IPS-NIHi7 (cell line): ENCODE data around the gene CDYL2.
"Not testable (repeated sequence)": the region's sequence is repeated elsewhere in the genome, so short reads cannot be mapped to it uniquely, and the experiment has no call there.

Experiments used
- DNase-seq: peaks from one replicate; pipeline ENCODE4 v3.0.0; 2012; ENCODE audit warnings: mixed read lengths; ENCODE audit errors: extremely low spot score

Gene CDYL2

DNA sequence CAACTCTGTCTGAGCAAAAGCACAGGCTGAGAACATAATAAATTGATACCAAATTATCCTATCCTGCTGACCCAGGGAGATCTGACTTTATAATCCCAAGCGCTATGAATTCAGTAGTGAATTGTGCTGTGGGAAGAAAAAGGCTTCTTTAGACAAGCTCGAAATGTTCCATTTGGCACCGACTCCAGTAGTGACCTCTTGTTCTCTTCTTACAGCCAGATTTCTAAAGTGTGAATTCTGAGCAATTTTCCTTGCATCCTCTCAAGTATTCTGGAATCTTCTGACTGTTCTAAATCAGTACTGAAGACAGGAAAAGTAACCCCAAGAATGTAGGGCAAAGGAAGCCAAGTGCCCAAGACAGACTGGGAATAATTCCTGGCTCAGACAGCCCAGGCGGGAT is 58.2 kb downstream of the CDYL2 start:
- no peak for DNase-seq

DNA sequence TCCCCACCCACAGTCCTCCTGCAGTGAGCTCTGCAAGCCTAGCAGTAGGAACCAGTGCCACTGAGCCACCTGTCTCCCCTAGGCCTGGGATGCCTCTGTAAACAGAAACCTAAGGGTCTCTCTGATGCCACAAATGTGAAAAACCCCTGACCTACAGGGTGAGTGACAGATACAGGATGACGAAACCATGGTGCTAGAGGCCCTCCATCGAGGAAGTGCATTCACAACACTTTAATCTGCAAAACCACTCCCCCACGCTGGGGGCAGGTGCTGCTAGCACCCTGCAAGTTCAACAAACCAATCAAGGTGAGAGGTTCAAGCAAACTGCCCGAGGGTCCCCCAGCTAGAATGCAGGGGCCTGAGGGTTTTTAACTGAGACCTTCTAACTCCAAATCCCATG is 59.5 kb downstream of the CDYL2 start:
- DNase-seq: no peak

- no peak for DNase-seq
These were observed 60.6 kb downstream of the CDYL2 start for GRCh38 chr16:80743772-80744171.

GRCh38 chr16:80743273-80743672 is 61.1 kb downstream of the CDYL2 start:
- DNase-seq: no peak

- DNase-seq: no peak
These were observed 62.1 kb downstream of the CDYL2 start for GRCh38 chr16:80742331-80742730.

- no peak for DNase-seq
These were observed 62.7 kb downstream of the CDYL2 start for GRCh38 chr16:80741724-80742123.

DNA sequence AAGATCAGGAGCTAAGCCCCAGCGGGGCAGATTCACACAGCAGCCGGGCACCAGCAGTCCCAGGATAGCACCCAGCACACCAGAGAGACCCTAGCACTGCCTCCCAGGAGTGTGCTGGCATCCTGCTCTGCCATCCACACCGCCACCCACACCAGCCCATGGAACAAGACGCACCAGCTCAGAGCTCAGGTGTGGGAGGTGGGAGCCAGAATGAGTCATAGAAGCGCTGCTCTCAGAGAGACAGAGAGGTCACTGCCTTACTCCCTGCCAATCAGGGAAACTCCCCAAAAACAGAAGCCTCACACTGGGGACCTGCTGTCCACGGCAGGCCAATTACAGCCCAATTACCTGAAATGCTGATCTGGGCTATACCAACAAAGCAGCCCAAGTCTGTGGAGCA is 64.9 kb downstream of the CDYL2 start:
- no peak for DNase-seq

DNA sequence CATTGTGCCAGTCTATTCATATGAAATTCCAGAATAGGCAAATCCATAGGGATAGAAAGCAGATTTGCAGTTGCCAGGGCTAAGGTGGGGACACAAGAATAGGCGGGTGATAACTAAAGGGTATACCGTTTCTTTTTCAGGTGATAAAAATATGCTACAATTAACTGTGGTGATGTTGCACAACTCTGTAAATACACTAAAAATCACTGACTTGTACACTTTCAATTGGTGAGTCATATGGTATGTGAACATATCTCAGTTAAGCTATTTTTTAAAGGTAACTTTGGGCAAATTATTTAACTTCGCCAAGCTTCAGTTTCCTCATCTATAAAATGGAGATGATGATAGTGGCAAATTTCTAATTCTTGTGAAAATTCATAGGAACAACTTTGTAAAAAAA is 65.9 kb downstream of the CDYL2 start:
- DNase-seq: no peak

DNA sequence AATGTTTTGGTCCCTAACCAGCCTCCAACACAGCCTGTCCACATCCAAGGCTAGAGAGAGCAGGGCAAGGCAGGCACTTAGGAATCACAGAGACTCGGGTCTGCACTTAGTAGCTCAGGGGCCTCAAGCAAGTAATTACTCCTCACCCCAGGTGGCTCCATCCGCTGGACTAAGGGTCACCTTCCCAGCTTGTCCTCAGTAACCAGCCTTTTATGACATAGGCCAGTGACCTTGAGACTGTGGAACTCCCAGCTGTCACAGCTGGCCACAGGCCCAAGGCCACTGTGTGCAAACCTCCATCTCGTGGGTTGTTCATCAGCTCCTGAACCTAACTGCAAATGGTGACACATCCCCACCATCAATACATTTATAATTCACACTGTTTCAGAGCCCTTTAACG is 68.6 kb downstream of the CDYL2 start:
- DNase-seq: no peak

DNA sequence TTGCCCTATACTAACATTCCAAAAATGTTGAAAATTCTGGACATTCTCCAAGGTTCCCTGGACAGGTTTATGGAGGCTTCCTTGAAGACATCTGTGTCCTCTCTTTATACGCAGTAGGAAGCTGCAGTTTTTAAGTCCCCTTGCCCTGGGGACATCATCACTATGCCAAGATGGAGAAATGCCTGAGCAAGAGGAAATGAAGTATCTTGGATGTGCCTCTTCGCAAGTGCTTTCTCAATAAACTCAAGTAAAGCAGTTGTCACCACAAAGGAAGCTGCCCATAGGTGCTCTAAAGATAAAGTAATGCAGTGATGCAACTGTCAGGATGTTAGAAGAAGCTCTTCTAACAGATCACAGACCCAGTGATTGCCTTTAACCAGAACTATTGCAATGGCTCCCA is 71.0 kb downstream of the CDYL2 start:
- DNase-seq: no peak

DNA sequence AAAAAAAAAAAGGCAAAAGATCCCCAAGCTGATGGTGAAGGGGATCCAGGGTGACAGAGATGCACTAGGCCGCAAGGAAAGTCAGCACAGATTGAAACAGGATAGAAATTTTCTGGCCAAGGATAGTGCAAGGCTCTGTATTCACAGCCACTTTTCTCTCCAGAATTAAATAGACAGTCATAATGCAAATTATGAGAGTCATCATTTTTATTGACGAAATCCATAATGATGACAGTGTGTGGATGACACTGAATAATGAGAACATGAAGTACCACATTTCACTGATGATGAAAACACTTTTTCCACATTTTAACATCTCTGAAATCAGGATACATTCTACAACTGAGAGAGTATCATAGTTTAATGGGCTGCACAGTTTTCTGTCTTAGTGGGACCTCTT is 72.5 kb downstream of the CDYL2 start:
- no peak for DNase-seq

DNA sequence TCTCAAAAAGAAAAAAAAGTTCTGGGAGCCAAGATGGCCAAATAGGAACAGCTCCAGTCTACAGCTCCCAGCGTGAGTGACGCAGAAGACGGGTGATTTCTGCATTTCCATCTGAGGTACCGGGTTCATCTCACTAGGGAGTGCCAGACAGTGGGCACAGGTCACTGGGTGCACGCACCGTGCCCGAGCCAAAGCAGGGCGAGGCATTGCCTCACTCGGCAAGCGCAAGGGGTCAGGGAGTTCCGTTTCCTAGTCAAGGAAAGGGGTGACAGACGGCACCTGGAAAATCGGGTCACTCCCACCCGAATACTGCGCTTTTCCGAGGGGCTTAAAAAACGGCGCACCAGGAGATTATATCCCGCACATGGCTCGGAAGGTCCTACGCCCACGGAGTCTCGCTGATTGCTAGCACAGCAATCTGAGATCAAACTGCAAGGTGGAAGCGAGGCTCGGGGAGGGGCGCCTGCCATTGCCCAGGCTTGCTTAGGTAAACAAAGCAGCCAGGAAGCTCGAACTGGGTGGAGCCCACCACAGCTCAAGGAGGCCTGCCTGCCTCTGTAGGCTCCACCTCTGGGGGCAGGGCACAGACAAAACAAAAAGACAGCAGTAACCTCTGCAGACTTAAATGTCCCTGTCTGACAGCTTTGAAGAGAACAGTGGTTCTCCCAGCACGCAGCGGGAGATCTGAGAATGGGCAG is 77.2 kb downstream of the CDYL2 start:
- DNase-seq: not testable (repeated sequence)

- DNase-seq: no peak
These were observed 78.7 kb downstream of the CDYL2 start for GRCh38 chr16:80725566-80726162.

DNA sequence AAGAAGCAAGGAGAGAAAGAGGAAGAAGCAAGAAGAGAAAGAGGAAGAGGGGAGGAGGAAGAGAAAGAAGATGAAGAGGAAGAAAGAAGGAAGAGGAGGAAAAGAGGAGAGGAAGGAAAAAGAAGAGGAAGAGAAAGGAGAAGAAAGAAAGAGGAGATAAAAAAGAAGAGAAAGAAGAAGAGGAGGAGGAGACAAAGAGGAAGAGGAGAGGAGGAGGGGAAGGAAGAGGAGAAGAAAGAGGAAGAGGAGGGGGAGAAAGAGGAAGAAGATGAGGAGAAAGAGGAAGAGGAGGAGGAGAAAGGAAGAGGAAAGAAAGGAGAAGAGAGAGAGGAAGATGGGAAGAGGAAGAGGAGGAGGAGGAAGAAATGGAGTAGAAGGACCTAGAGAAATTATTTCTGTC is 80.4 kb downstream of the CDYL2 start:
- DNase-seq: no peak

DNA sequence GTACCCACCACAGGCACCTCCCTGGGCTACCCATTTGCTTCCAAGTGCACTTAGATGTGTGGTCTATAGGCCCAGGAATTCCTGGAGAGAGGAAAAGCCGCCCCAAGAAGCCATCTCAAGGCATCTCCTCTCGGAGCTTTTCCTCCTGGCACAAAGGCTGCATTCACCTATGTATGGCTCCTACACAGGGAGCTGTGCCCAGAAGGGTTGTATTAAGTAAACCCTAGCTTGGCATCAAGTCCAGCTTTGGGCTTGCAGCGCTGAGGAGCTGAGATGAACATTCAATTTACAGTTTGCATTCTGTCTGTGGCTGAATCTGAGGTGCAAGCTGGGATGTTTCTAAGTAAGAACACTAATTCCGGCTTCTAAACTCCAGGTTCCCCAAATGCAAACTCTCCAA is 81.3 kb downstream of the CDYL2 start:
- DNase-seq: no peak

GRCh38 chr16:80720804-80721371 is 83.5 kb downstream of the CDYL2 start:
- no peak for DNase-seq

GRCh38 chr16:80719573-80719972 is 84.8 kb downstream of the CDYL2 start:
- no peak for DNase-seq

DNA sequence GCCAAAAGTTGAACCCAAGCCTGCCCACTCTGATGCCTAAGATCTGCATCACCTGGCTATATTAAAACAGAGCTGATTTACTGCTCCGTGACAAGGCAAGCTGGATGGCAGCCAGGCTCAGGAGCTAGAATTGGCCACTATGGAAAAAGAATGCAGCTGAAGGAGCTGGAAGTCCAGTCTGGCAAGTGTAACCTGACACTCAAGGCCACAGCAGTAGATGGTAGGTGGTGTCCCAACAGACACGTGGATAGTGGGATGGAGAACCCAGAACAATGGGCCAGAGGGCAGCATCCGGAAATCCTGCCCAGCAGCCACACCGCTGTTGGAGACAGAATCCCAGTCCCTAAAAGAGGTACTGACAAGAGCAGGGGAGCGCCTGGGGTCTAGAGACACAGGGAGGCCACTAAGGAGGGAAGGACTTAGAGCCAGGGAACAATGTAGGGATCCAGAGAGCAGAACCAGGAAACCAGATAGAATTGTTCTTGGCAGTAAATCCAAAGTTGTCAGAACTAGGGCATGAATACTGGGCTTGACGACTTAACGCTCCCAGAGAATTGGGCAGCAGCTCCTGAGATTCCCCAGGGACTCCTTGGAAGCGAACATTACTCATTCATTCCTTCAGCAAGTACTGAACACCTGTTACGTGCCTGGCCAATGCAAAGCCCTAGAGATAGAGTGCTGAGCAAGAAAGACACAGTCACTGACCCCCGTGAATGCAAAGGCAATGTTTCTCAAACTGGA is 85.7 kb downstream of the CDYL2 start:
- DNase-seq: peak; percentile 45

GRCh38 chr16:80717611-80718010 is 86.8 kb downstream of the CDYL2 start:
- no peak for DNase-seq

GRCh38 chr16:80716564-80717139 is 87.7 kb downstream of the CDYL2 start:
- DNase-seq: no peak

DNA sequence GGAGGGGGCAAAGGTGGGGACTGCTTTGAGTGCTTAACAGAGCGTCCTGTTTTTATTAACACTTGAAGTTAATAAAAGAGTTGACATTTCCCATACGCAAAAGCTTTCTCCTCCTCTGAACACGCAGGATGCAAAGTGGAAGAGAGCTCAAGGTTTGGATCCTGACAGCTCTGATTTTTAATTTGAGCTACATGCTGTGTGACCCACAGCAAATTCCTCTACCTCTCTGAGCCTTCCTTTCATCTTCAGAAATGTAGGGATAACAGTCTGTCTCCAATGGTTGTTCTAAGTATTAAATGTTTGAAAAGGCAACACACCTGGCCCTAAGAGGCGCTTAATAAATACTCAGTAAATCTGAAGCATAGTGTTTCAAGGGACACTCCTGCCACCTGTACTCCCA is 93.0 kb downstream of the CDYL2 start:
- DNase-seq: no peak

GRCh38 chr16:80710918-80711317 is 93.5 kb downstream of the CDYL2 start:
- no peak for DNase-seq
